NCI-H510A (cell line): Measurements from ENCODE around the gene TSR2.

ENCODE experiments used
- DNase-seq: peaks from one replicate; lab custom pipeline; 2025; lab: John Stamatoyannopoulos, UW

TSR2 gene

GRCh38 chrX:54439960-54440871, at the start of gene TSR2:
TSR2 (plus strand) TSS chrX:54440404; CDS start chrX:54440422, 18 bp downstream.
- peak; percentile 72 for DNase-seq

- DNase-seq, result no peak
Measured at GRCh38 chrX:54397113-54397512, 43.1 kb upstream of the TSR2 start.

GRCh38 chrX:54407266-54407665, 32.9 kb upstream of the TSR2 start:
- no peak for DNase-seq

GRCh38 chrX:54411732-54412131, 28.5 kb upstream of the TSR2 start:
- DNase-seq, result no peak

- no peak for DNase-seq
Measured at GRCh38 chrX:54413753-54414152, 26.5 kb upstream of the TSR2 start.

GRCh38 chrX:54415534-54416350, 24.5 kb upstream of the TSR2 start:
- DNase-seq, result no peak

- no peak for DNase-seq
Measured at GRCh38 chrX:54416965-54417364, 23.2 kb upstream of the TSR2 start.

GRCh38 chrX:54419559-54420302, 20.5 kb upstream of the TSR2 start:
- DNase-seq, result no peak

GRCh38 chrX:54422168-54422567, 18.0 kb upstream of the TSR2 start:
- DNase-seq, result no peak

GRCh38 chrX:54423161-54423888, 16.9 kb upstream of the TSR2 start:
- no peak for DNase-seq

GRCh38 chrX:54427837-54428424, 12.3 kb upstream of the TSR2 start:
- DNase-seq, result peak; percentile 29

GRCh38 chrX:54430519-54430918, 9.7 kb upstream of the TSR2 start:
- no peak for DNase-seq

GRCh38 chrX:54435121-54435520, 5.1 kb upstream of the TSR2 start:
- DNase-seq, result no peak

- no peak for DNase-seq
Measured at GRCh38 chrX:54442790-54443189, 2.6 kb downstream of the TSR2 start.

- DNase-seq, result no peak
Measured at GRCh38 chrX:54444752-54445151, 4.5 kb downstream of the TSR2 start.

- DNase-seq, result no peak
Measured at GRCh38 chrX:54446084-54446483, 5.9 kb downstream of the TSR2 start.

GRCh38 chrX:54447461-54447860, 7.3 kb downstream of the TSR2 start:
- DNase-seq, result no peak

GRCh38 chrX:54449929-54450328, 9.7 kb downstream of the TSR2 start:
- DNase-seq, result no peak

GRCh38 chrX:54452920-54453319, 12.7 kb downstream of the TSR2 start:
- no peak for DNase-seq

- DNase-seq, result no peak
Measured at GRCh38 chrX:54470054-54470760, 30.0 kb downstream of the TSR2 start.
